Retina (tissue), 1 donor: Measurements from ENCODE around the gene INPPL1.
"Not testable (repeated sequence)": the region's sequence is repeated elsewhere in the genome, so short reads cannot be mapped to it uniquely, and the experiment has no call there.

Experiments
- DNase-seq: peaks from one replicate; pipeline ENCODE4 v3.0.0-alpha.2; 2016

Gene INPPL1

DNA sequence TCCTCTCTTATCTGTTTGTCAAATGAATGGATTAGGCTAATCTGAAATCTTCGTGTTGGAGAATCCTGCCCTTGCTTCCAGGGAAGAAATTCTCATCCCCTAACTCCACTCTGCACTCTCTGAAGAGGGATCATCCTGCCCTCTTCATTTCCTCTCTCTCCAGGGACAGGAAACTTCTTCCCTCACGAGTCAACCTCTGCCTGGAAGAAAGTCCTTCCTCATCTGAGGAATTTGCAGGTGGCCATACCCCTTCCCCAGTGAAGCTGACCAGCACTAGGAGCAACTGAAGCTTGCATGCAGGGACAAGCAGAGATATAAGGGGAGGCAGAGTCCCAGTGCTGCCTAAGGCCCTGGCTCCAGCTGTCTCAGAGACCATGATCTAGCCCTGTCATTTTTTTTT is 23.0 kb downstream of the INPPL1 start:
- DNase-seq = no peak

DNA sequence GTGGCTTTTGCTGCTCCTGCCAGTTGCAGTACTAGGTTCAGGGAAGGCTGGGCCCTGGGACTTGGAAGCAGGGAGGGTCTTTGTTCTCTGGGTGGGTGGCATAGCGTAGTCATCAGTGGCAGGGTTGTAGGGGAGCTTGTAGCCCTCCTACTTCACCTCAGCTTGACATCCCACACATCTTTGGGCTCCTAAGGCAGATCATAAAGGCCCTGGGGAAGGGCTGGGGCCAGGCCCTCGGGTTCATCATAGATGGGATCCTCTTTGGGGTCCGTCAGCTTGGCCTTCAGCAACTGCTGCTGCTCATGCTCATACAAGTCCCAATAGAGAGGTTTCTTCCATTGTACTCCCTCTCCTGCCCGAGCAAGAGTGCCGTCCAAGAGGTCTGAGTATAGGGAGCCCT is 25.4 kb downstream of the INPPL1 start:
- DNase-seq = no peak

DNA sequence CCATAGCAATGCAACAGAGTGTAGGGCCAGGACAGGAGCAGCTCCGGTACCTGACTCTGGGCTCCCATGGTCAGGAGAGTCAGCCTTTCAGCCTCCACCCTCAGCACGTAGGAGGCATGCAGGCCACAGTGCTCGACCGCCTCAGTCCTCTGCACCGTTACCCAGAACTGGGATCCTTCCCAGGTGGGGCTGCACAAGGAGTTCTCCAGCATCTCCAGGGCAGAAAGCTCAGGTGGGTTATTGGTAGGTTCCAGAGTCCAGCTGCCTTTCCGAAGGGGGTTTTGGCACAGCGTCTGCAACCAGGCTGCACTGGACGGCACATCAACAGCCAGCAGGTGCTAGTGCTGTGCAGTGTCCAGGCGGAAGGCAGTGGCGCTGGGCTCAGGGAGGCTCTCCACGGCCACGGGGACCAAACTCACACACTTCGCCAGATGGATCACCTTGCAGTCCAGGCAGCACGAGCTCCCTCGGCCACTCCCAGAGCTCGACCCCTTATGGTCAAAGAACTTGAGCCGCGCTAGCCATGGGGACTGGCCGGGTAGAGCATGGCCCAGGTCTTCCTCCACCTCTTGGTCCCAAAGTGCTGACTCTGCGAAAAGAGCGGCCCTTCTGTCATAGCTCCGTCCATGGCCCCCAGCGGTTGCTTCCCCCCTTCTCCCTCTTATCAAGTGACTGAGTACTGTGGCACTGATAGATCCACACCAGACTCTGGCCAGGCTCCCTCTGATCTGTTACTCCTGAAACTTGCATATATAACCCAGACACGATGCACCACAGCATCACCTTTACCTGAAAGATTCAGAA is 26.3 kb downstream of the INPPL1 start:
- DNase-seq = no peak

DNA sequence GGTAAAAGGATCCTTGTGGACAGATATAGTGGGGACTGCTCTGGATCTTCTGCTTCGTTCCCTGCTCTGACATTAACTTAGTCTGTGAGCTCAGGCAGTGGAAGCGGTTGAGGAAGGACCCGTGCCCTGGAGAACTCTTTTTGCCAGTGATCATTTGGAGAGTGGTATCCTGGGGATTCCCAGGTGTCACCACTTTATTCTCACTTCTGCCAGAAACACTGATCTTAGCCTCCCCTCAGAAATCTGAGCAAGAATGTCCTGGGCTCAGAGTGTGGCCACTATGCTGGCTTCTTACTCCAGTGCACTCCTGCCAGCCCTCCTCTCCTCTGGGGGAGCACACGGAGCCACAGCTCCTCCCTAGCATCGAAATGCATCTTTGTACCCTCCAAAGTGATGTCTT is 27.0 kb downstream of the INPPL1 start:
- no peak for DNase-seq

DNA sequence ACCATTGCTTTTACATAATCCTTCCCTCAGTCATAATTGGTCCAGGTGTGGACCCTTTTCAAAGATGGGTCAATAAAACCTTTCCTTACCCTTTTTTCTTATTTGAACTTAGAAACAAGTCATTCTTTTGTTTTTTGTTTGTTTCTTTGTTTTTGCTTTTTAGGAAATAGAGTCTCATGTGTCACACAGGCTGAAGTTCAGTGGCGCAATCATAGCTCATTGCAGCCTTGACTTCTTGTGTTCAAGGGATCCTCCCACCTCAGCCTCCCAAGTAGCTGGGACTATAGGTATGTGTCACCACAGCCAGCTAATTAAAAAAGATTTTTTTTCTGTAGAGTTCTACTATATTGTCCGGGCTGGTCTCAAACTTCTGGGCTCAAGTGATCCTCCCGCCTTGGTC is 28.8 kb downstream of the INPPL1 start:
- DNase-seq = no peak

DNA sequence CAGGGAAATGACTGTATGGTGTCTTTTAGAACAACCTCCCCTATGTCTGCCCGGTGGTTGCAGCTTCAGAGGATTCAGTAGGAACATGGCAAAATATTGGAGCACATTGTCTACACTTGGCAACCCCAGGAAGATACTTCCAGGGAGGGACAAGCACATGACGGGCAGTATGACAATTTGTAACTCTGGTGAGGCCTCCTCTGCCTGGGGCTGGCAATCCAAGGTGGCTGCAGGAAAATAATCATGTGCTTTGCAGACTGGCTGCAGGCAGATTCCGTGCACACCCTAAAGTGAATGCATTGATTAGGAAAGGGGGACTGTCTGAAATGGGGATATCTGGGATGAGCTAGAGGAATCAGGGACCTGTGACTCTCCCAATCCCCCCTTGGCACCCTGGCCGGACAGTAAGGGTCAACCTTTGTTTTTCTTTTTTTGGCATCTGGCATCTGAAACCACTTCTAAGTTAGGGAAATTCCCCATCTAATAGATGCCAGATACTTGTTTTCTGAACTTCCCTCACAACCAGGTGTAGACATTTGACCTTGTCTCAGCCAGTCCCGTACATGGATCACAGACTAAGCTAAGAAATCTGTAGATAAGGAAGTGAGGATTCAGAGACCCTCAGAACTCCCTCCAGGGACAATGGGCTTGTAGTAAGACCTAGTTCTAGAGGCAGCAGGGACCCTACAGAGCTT is 29.9 kb downstream of the INPPL1 start:
- no peak for DNase-seq

DNA sequence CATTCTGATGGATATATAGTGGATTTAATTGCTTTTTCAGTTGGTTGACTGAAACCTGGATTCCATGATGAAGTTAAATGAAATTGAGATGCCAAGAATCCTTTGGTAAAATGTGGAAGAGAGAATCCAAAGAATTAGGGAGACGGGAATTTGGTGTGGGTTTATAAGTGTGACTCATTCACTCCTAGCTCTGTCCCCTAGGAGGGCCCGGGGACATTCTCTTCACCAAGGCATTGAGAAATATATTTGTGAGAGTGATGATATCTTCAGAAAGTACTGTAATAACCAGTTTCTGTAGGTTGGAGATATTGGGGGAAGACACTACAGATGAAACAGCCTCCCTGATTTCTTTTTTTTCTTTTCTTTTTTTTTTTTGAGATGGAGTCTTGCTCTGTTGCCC is 33.0 kb downstream of the INPPL1 start:
- no peak for DNase-seq

DNA sequence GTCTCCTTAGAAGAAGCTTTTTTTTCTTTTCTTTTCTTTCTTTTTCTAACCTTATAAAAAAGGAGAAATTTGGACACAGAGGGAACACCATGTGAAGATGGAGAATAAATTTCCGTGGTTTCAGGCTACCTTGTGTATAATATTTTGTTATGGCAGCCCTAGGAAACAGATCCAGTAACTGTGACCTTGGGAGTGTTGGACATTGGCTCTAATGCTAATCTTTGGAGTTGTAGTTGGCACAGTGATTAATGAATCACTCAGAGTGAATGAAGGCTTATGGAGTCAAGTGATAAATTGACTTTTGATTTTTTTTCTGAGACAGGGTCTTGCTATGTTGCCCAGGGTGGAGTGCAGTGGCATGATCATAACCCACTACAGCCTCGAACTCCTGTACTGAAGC is 34.9 kb downstream of the INPPL1 start:
- no peak for DNase-seq

DNA sequence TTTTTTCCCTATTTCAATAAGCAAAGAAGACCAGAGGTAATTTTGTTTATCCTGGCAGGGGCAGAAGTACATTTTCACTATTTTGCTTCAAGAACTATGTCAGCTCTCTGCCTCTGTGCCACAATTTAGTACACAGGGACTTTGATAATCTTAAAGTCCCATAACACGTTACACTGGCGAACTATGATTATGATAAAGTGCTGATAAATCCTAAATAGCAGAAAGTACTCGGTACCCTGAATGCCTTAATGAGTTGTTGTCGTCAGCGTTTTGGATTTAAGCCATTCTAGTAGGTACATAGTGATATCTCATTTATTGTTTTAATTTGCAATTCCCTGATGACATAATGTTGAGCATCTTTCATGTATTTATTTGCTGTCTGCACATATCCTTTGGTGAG is 36.0 kb downstream of the INPPL1 start:
- no peak for DNase-seq

DNA sequence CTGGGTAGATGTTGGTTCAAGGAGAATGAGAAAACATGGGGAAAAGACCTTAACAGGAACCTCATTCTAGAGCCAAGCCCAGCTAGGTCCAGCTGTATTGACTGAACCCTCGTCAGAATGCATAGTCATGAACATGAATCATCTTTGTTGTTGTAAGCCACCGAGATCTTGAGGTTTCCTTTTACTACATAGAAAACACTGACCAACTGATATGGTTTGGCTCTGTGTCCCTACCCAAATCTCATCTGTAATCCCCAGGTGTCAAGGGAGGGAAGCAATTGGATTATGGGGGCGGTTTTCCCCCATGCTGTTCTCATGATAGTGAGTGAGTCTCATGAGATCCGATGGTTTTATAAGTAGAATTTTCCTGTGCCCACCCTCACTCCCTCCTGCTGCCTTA is 38.8 kb downstream of the INPPL1 start:
- no peak for DNase-seq

DNA sequence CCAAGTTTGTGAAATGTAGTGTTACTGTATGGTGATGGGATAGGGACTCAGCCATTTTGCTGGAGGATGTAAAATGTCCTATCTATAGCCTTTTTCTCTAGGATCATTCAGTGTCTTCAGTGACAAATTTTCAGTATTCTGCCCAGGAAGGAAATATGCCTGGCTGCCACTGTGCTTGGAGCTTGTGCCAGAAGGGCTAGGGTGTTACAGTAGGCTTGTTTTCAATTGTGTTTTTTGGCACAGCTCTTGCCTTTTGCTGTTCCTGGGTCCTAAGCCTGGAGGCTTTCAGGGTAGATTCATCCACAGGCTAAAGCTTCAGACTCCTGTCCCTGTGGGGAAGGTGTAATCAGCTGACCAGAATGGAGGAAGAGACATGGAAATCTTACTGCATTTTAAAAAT is 41.4 kb downstream of the INPPL1 start:
- no peak for DNase-seq

DNA sequence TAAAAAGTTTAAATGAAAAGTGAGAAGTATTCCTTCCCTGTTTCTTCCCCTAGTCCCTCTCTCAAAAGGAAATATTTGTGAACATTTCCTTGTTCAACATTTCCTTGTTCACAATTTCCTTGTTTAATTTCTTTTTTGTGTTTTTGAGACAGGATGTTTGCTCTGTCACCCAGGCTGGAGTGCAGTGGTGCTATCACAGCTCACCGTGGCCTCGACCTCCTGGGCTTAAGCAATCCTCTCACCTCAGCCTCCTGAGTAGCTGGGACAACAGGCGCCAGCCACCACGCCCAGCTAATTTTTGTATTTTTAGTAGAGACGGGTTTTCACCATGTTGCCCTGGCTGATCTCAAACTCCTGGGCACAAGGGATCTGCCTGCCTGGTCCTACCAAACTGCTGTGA is 42.4 kb downstream of the INPPL1 start:
- not testable (repeated sequence) for DNase-seq

DNA sequence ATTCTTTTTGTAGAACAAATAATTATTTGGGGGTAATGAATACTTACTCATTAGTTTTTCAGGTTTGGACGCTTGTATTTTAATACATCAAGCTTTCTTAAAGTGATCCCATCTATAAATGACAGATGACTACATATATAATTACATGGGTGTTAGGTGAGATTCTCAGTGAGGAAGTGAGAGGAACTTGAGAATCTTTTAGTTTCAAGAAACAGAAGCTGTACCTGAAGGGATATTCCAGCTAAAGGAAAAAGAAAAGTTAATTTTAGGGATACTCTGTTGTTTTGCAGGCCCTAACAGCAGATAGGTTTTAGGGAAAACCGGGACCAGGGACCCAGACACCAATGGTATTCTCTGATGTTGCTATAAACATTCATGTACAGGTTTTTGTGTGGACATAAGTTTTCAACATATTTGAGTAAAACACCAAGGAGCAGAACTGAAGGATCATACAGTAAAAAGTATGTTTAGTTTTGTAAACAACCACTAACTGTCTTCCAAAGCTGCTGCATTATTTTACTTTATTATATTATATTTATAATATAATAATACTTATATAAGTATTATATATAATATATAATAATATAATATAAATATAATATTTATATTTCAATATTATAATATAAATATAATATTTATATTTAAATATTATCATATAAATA is 43.5 kb downstream of the INPPL1 start:
- DNase-seq = no peak

DNA sequence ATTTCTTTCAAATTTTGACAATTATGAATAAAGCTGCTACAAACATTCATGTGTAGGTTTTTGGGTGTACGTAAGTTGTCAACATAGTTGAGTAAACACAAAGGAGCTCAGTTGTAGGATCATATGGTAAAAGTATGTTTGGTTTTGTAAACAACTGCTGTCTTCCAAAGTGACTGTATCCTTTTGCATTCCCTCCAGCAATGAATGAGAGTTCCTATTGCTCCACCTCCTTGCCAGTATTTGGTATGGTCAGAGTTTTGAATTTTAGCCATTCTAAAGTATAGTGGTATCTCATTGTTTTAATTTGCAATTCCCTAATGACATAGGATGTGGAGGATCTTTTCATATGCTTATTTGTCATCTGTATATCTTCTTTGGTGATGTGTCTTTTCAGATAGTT is 47.4 kb downstream of the INPPL1 start:
- DNase-seq = no peak

DNA sequence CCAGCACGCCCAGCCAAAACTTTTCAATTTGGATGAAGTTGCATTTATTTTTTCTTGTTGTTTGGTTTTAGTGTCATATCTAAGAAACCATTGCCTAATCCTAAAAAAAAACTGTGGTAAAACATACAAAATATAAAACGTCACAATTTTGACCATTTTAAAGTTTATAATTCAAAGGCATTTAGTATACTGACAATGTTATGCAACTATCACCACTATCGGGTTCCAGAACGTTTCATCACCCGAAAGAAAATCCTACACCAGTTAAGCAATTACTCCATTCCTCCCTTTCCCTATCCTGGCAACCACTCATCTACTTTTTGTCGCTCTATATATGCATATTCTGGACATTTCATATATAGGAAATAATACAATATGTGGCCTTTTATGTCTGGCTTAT is 49.9 kb downstream of the INPPL1 start:
- DNase-seq = no peak

DNA sequence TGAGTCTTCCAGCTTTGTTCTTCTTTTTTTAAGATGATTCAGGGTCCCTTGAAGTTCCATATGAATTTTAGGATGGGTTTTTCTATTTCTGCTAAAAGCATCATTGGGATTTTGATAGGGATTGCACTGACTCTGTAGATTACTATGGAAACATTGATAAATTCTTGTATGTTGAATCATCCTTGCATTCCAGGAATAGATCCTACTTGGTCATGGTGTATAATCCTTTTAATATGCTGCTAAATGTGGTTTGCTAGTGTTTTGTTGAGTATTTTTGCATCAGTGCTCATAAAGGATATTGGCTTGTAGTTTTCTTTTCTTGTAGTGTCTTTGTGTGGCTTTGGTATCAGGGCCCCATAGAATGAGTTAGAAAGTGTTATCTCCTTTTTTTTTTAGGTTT is 54.3 kb downstream of the INPPL1 start:
- no peak for DNase-seq

DNA sequence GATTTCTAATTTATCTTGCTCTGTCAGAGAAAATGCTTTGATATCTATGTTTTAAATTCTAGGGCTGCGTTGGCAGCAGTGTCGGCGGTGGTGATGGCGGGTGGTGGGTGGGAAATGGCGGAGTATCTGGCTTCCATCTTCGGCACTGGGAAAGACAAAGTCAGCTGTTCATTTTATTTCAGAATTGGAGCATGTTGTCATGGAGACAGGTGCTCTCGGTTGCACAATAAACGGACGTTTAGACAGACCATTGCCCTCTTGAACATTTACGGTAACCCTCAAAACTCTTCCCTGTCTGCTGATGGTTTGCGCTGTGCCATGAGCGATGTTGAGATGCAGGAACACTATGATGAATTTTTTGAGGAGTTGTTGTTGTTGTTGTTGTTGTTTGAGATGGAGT is 55.5 kb downstream of the INPPL1 start:
- DNase-seq = no peak

DNA sequence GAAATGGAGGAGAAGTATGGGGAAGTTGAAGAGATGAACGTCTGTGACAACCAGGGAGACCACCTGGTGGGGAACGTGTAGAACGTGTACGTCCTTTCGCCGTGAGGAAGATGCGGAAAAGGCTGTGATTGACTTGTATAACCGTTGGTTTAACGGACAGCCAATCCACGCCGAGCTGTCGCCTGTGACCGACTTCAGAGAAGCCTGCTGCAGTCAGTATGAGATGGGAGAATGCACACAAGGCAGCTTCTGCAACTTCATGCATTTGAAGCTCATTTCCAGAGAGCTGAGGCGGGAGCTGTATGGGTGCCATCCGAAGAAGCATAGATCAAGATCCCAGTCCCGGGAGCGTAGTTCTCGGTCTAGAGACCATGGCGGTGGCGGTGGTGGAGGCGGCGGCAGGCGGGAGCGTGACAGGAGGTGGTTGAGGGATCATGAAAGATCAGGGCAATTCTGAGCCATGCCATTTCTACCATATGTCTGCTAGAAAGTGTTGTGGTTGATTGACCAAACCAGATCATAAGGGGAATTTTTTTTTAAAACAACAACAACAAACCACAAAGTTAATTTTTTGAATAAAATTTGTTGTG is 56.3 kb downstream of the INPPL1 start:
- DNase-seq = no peak

DNA sequence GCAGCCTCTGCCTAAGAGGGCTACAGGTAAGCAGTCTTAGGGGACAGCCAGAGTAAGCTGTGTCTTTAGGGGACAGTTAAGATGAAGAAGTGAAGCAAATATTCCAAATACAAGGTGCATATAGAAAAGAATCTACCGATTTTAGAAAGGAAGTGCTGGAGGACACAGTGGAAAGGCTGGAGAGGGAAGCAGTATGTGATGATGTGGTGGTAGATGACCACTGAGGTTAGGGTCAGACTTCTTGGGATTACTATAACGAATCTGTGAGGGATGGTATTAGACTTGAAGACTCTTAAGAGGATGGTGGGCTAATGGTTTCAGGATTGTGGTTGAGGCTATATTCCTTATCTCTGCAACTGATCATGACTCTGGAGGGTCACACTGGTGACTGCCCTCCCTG is 59.4 kb downstream of the INPPL1 start:
- no peak for DNase-seq

DNA sequence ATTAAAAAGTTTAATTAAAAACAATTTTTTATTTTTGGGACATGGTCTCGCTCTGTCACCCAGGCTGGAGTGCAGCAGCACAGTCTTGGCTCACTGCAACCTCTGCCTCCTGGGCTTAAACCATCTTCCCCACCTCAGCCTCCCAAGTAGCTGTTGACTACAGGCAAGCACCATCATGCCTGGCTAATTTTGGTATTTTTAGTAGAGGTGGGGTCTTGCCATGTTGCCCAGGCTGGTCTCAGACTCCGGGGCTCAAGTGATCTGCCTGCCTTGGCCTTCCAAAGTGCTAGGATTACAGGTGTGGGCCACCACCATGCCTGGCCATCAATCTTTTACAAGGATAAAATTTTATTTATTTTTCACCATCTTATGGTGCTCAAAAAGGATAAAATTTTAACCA is 62.7 kb downstream of the INPPL1 start:
- no peak for DNase-seq
